Suprapubic skin (tissue), 4 donors: ENCODE data around the gene C11orf68. TPM values are rescaled to one million over a fixed set of nuclear protein-coding genes. Genes with fewer than 3 reads are reported as not detected.

Experiments used
- DNase-seq, 2 donors: peaks; one replicate each; pipeline ENCODE4 v3.0.0-alpha.2; 2019; ENCODE audit warnings: low spot score in 2 of 2
- H3K27ac ChIP-seq: fragments of 200-600 bp; sonication (generic); one replicate; pipeline ENCODE4 v1.5.1; 2019
- H3K27me3 ChIP-seq: fragments of 200-600 bp; sonication (generic); one replicate; pipeline ENCODE4 v1.5.1; 2019
- H3K36me3 ChIP-seq: fragments of 200-600 bp; sonication (generic); one replicate; pipeline ENCODE4 v1.5.1; 2019
- H3K4me1 ChIP-seq: fragments of 200-600 bp; sonication (generic); one replicate; pipeline ENCODE4 v1.5.1; 2019
- H3K4me3 ChIP-seq: fragments of 200-600 bp; sonication (generic); one replicate; pipeline ENCODE4 v1.5.1; 2019; ENCODE audit warnings: mild to moderate bottlenecking
- H3K9me3 ChIP-seq: fragments of 200-600 bp; sonication (generic); one replicate; pipeline ENCODE4 v1.5.1; 2019
- CTCF ChIP-seq, 2 donors: fragments of 200-600 bp in 1 of 2; fragments of 450-650 bp in 1 of 2; sonication (generic) in 1 of 2; IDR thresholded peaks; one replicate each; pipeline ENCODE4 v1.5.1; 2016 to 2019; ENCODE audit warnings: antibody characterized with exemption in 2 of 2, mild to moderate bottlenecking in 1 of 2, moderate library complexity in 1 of 2
- EP300 ChIP-seq: sonication (generic); formaldehyde crosslinking; IDR thresholded peaks from one replicate; pipeline ENCODE4 v1.6.1; 2017; ENCODE audit warnings: antibody characterized with exemption
- POLR2A ChIP-seq, 2 donors: fragments of 450-650 bp; IDR thresholded peaks; one replicate each; pipeline ENCODE4 v1.6.1; 2017; ENCODE audit warnings: antibody characterized with exemption in 2 of 2, mild to moderate bottlenecking in 2 of 2, moderate library complexity in 2 of 2
- POLR2AphosphoS5 ChIP-seq, 3 donors: sonication (generic); formaldehyde crosslinking; IDR thresholded peaks; one replicate each; pipeline ENCODE4 v1.6.1; 2017; ENCODE audit warnings: antibody characterized with exemption in 3 of 3
- WGBS: methylation state at CpG from one replicate; pipeline ENCODE4 v1.1.5; 2018; 5-methylcytosine and 5-hydroxymethylcytosine counted together
- total RNA-seq, 4 donors: library from RNA; depleted of rRNA; stranded (reverse); fragments of >200 nt; gene quantifications; one replicate each; pipeline ENCODE4 v1.1.0, GENCODE V29; 2016

C11orf68 gene
- total RNA-seq, 4 donors from 2014 or later = 17.4 to 21.6 (median 19.5) TPM

- H3K9me3 ChIP-seq = no peaks in the 10 kb centered on the region
- TF ChIP-seq CTCF (IDR thresholded peaks at IDR 0.05) (no peak), POLR2AphosphoS5 (IDR thresholded peaks at IDR 0.05) (no peak), EP300 (no peak), POLR2A (IDR thresholded peaks at IDR 0.05) (no peak)
- no peaks in the 10 kb centered on the region for H3K4me1 ChIP-seq
- no peak for DNase-seq
- WGBS = 67% methylated on average over 13 of the region's 13 CpGs
- no peak overlapping the region for H3K27ac ChIP-seq
- H3K27me3 ChIP-seq = no peaks in the 10 kb centered on the region
- H3K36me3 ChIP-seq = no peaks in the 10 kb centered on the region
- H3K4me3 ChIP-seq = no peak overlapping the region
These were observed 13.1 kb upstream of the C11orf68 start for GRCh38 chr11:65931773-65932557.

- DNase-seq = no peak
- no peak overlapping the region for H3K27ac ChIP-seq
These were observed 9.8 kb upstream of the C11orf68 start for GRCh38 chr11:65928667-65929066.

GRCh38 chr11:65927904-65928397, 9.1 kb upstream of the C11orf68 start:
- 56% methylated on average over 9 of the region's 9 CpGs for WGBS
- H3K36me3 ChIP-seq = peaks cover 9% of the 10 kb centered on the region
- H3K27ac ChIP-seq = no peak overlapping the region
- no peak for TF ChIP-seq CTCF (IDR thresholded peaks at IDR 0.05)
- no peak for TF ChIP-seq EP300
- TF ChIP-seq POLR2A (IDR thresholded peaks at IDR 0.05) = no peak
- no peak for TF ChIP-seq POLR2AphosphoS5 (IDR thresholded peaks at IDR 0.05)
- H3K4me3 ChIP-seq = no peak overlapping the region
- H3K9me3 ChIP-seq = no peaks in the 10 kb centered on the region
- DNase-seq = no peak
- H3K27me3 ChIP-seq = no peaks in the 10 kb centered on the region
- peaks cover 2% of the 10 kb centered on the region for H3K4me1 ChIP-seq

More at GRCh38 chr11:65928667-65929066, 9.8 kb upstream of the C11orf68 start:
- H3K27me3 ChIP-seq = no peaks in the 10 kb centered on the region
- H3K36me3 ChIP-seq = peaks cover 6% of the 10 kb centered on the region
- no peaks in the 10 kb centered on the region for H3K9me3 ChIP-seq
- no peak overlapping the region for H3K4me3 ChIP-seq
- TF ChIP-seq EP300 (no peak), POLR2A (IDR thresholded peaks at IDR 0.05) (no peak), CTCF (IDR thresholded peaks at IDR 0.05) (no peak)
- H3K4me1 ChIP-seq = no peaks in the 10 kb centered on the region
- WGBS = 76% methylated on average over 6 of the region's 6 CpGs

GRCh38 chr11:65925397-65925796, 6.5 kb upstream of the C11orf68 start:
- Histone ChIP-seq H3K4me3 (no peak overlapping the region), H3K27ac (no peak overlapping the region), H3K4me1 (peaks cover 18% of the 10 kb centered on the region), H3K36me3 (peaks cover 22% of the 10 kb centered on the region), H3K27me3 (no peaks in the 10 kb centered on the region), H3K9me3 (no peaks in the 10 kb centered on the region)
- DNase-seq = no peak
- TF ChIP-seq EP300 = no peak
- TF ChIP-seq POLR2AphosphoS5 (IDR thresholded peaks at IDR 0.05) = no peak
- TF ChIP-seq CTCF (IDR thresholded peaks at IDR 0.05) = no peak
- no peak for TF ChIP-seq POLR2A (IDR thresholded peaks at IDR 0.05)
- 48% methylated on average over 2 of the region's 2 CpGs for WGBS

- Histone ChIP-seq H3K36me3 (peaks cover 22% of the 10 kb centered on the region), H3K9me3 (no peaks in the 10 kb centered on the region), H3K4me3 (no peak overlapping the region), H3K4me1 (peaks cover 34% of the 10 kb centered on the region), H3K27ac (no peak overlapping the region), H3K27me3 (no peaks in the 10 kb centered on the region)
- no peak for DNase-seq
- TF ChIP-seq EP300 = no peak
- 35% methylated on average over 3 of the region's 3 CpGs for WGBS
These were observed 3.7 kb upstream of the C11orf68 start for GRCh38 chr11:65922565-65922964.
